Testis (tissue), 3 donors: ENCODE results near the gene CTNNA2. TPM values are rescaled to one million over a fixed set of nuclear protein-coding genes. Genes with fewer than 3 reads are reported as not detected.

ENCODE experiments used
- DNase-seq: peaks from one replicate; pipeline ENCODE4 v3.0.0-alpha.2; 2019
- H3K27ac ChIP-seq, 2 donors: fragments of 200-600 bp; sonication (generic); one replicate each; pipeline ENCODE4 v1.5.1; 2019
- H3K27me3 ChIP-seq: fragments of 200-600 bp; sonication (generic); one replicate; pipeline ENCODE4 v1.5.1; 2019
- H3K36me3 ChIP-seq: fragments of 200-600 bp; sonication (generic); one replicate; pipeline ENCODE4 v1.5.1; 2017; ENCODE audit warnings: low read depth; ENCODE audit errors: missing control alignments
- H3K4me1 ChIP-seq: fragments of 200-600 bp; sonication (generic); one replicate; pipeline ENCODE4 v1.5.1; 2019
- H3K4me3 ChIP-seq, 2 donors: fragments of 200-600 bp; sonication (generic); one replicate each; pipeline ENCODE4 v1.5.1; 2017 to 2019
- H3K9me3 ChIP-seq: fragments of 200-600 bp; sonication (generic); one replicate; pipeline ENCODE4 v1.5.1; 2017
- POLR2A ChIP-seq: fragments of 450-650 bp; IDR thresholded peaks from one replicate; pipeline ENCODE4 v1.6.1; 2017; ENCODE audit warnings: antibody characterized with exemption, mild to moderate bottlenecking, moderate library complexity
- WGBS, 2 donors: methylation state at CpG; one replicate each; pipeline ENCODE4 v1.1.5; 2018; 5-methylcytosine and 5-hydroxymethylcytosine counted together
- intact Hi-C: fragments of 100-400 bp; cut with DNase I; formaldehyde crosslinking; loops from one replicate; pipeline ENCODE4 v1.15.1; 2023; ENCODE audit warnings: low total_unique reads
- polyA plus RNA-seq: library from polyadenylated mRNA; stranded (reverse); fragments of 350-450 nt; fragmentation: Illumina TruSeq; extraction: RNeasy Lipid Tissue Mini Kit (QIAGEN cat#74804); gene quantifications from one replicate; pipeline ENCODE4 v1.2.3, GENCODE V29; 2014; ENCODE audit warnings: low read depth, low replicate concordance; ENCODE audit not compliant: insufficient read depth
- total RNA-seq, 2 donors: library from RNA; depleted of rRNA; stranded (reverse); fragments of >200 nt; gene quantifications; one replicate each; pipeline ENCODE4 v1.2.3, GENCODE V29; 2016
- TF ChIP-seq, protein P1 (sequence below), 3 experiments: fragments of 450-650 bp in 2 of 3; fragments of 200-600 bp in 1 of 3; sonication (generic) in 1 of 3; IDR thresholded peaks; one replicate each; pipeline ENCODE4 v1.5.1; 2016 to 2019; ENCODE audit warnings: antibody characterized with exemption in 3 of 3, mild to moderate bottlenecking in 2 of 3, moderate library complexity in 1 of 3

CTNNA2 gene
- total and polyA plus RNA-seq, 3 donors from 2014 or later = 36.8 to 44.5 (median 43.4) TPM

DNA sequence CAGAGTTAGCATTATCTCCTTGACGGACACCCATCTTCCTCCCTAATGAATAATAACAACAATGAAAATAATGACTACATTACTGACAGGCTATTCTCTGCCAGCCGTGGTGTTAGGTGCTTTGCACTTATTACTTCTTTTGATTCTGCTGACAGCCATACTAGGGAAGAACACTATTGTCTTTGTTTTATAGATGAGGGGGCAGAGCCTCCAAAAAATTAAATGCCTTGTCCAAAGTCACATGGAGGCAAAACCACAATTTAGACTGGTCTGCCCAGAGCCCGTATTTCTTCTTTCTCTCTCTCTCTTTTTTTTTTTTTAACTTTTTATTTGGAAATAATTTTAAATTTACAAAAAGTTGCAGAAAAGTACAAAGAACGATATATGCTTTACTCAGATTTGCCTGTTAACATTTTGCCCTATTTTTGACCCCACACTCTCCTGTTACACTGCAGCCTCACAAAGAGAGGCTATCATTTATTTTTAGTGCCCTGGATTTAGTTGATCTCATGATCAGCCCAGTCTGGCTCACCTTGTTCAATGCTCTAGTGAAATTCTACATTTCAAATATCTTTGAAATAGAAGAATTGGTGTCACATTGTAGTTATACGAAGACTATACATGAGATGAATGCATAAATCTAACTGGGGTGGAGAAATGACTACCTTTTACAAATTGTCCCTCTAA is 422.3 kb downstream of the CTNNA2 start:
- Histone ChIP-seq H3K4me1 (peaks cover 5% of the 10 kb centered on the region), H3K27me3 (no peaks in the 10 kb centered on the region), H3K4me3 (no peak overlapping the region), H3K36me3 (no peaks in the 10 kb centered on the region), H3K9me3 (no peaks in the 10 kb centered on the region), H3K27ac (no peak overlapping the region)
- 31 to 34% methylated on average over 5 of the region's 5 CpGs for WGBS, 2 donors
- intact Hi-C loops = no loop called here
- TF ChIP-seq, protein P1, sequence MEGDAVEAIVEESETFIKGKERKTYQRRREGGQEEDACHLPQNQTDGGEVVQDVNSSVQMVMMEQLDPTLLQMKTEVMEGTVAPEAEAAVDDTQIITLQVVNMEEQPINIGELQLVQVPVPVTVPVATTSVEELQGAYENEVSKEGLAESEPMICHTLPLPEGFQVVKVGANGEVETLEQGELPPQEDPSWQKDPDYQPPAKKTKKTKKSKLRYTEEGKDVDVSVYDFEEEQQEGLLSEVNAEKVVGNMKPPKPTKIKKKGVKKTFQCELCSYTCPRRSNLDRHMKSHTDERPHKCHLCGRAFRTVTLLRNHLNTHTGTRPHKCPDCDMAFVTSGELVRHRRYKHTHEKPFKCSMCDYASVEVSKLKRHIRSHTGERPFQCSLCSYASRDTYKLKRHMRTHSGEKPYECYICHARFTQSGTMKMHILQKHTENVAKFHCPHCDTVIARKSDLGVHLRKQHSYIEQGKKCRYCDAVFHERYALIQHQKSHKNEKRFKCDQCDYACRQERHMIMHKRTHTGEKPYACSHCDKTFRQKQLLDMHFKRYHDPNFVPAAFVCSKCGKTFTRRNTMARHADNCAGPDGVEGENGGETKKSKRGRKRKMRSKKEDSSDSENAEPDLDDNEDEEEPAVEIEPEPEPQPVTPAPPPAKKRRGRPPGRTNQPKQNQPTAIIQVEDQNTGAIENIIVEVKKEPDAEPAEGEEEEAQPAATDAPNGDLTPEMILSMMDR (IDR thresholded peaks at IDR 0.05) = no peak
- no peak for TF ChIP-seq POLR2A
- DNase-seq = no peak

DNA sequence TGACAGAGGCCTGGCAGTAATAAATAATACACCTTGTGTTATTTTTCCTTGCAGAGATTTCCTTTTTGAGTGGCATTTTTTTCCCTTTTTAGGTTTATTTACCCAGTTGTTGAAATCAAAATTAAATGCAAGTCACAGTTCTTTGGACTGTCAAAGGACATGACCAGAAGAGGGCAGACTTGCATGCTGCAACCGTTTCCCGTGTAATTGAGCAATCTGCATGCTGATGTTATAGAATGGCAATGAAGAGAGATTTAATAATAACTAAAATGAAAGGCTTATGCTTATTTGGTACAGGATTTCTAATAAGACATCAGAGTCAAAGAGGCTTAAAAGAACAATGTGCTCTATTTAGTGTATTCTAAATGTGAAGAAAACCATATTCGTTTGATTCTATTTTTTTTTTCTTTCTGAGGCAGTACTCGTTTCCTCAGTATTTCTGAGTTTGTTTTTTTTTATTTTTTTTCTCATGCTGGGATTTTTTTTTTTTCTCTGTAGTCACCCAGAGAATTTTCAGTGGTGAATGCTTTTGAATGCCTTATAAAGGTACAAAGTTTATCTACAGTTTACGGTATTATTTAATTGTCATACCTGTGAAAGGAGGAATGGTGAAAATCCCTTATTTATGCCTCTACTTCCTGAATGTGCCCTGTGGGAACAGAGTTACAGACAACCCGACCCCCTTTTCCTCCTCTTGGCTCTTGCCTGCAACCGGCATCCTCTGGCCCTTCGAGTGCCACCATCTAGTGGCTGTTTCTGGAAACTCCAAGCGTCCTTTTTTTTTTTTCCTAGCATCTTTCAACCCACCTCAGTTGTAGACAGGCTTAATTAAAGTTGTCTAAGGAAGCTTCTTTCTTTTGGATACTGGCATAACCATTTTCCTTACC is 423.2 kb downstream of the CTNNA2 start:
- no peaks in the 10 kb centered on the region for H3K27me3 ChIP-seq
- intact Hi-C loops = no loop called here
- TF ChIP-seq POLR2A = no peak
- TF ChIP-seq, protein P1 (IDR thresholded peaks at IDR 0.05) = peak in 2 of 3 experiments; percentile 48 to 62
- no peaks in the 10 kb centered on the region for H3K36me3 ChIP-seq
- H3K9me3 ChIP-seq = no peaks in the 10 kb centered on the region
- H3K27ac ChIP-seq = no peak overlapping the region
- no peak overlapping the region for H3K4me3 ChIP-seq
- peaks cover 5% of the 10 kb centered on the region for H3K4me1 ChIP-seq
- 16 to 31% methylated on average over 9 of the region's 9 CpGs for WGBS, 2 donors
- DNase-seq = peak; percentile 54

DNA sequence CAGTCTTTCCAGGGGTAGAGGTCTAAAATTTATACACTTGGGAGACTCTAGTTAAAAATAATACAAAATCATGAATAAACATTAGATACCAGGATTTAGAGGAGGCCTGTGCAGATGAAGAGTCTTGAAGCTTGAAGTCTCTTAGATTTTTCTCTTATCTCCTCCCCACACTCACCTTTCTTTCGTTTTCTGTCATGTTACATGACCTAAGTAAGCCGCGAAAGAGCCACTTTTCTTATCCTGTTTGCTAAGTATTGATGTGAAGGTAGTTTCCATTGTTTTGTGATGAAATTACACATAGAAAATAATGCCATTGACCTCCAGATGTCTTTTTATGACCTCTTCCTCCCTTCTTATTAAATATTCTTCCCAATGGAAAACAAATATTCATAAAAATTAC is 423.9 kb downstream of the CTNNA2 start:
- Histone ChIP-seq H3K9me3 (no peaks in the 10 kb centered on the region), H3K27ac (no peak overlapping the region), H3K4me1 (peaks cover 5% of the 10 kb centered on the region), H3K4me3 (no peak overlapping the region), H3K27me3 (no peaks in the 10 kb centered on the region), H3K36me3 (no peaks in the 10 kb centered on the region)
- WGBS, 2 donors = 94 to 95% methylated on average over 3 of the region's 3 CpGs
- no peak for DNase-seq
- TF ChIP-seq POLR2A = no peak
- TF ChIP-seq, protein P1 (IDR thresholded peaks at IDR 0.05) = no peak
- intact Hi-C loops = no loop called here

DNA sequence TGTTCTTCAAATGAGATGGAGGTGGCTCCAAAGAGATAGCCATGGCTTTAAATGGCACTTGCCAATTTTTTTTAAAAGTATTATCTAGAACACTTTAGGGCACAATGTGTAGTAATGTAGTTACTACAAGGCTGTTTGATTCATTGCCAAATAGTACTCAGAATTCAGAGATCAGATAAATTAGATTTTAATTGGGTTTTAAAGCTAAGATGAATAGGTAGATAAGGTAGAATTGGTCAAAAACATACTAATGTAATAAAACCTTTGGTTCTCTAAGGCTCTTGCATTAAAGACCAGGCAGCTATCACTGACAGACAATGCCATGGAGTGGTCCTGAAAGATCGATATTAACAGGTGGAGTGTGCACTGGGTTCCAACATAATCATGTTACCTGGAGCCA is 425.8 kb downstream of the CTNNA2 start:
- Histone ChIP-seq H3K4me1 (peaks cover 5% of the 10 kb centered on the region), H3K9me3 (no peaks in the 10 kb centered on the region), H3K27ac (no peak overlapping the region), H3K27me3 (no peaks in the 10 kb centered on the region), H3K4me3 (no peak overlapping the region), H3K36me3 (no peaks in the 10 kb centered on the region)
- intact Hi-C loops = no loop called here
- WGBS, 2 donors = 92 to 94% methylated on average over 1 of the region's 1 CpG
- DNase-seq = no peak
- TF ChIP-seq, protein P1 (IDR thresholded peaks at IDR 0.05) = no peak
- no peak for TF ChIP-seq POLR2A
